GM12878 (cell line): Measurements from ENCODE around the gene CAB39. TPM values are rescaled to one million over a fixed set of nuclear protein-coding genes. Genes with fewer than 3 reads are reported as not detected.
A peak's percentile ranks its signal among the peaks of the same experiment; 100 is the strongest.

ENCODE experiments used
- ATF2 ChIP-seq: IDR thresholded peaks from 2 replicates; pipeline ENCODE4 v1.6.1; 2012; ENCODE audit warnings: low read length, inconsistent platforms
- BCL3 ChIP-seq: IDR thresholded peaks from 2 replicates; pipeline ENCODE4 v1.6.1; 2011; ENCODE audit warnings: borderline replicate concordance, low read depth, mild to moderate bottlenecking, moderate library complexity, low read length; ENCODE audit not compliant: insufficient read depth, poor library complexity, severe bottlenecking
- BMI1 ChIP-seq: fragments of 450-650 bp; IDR thresholded peaks from 2 replicates; pipeline ENCODE4 v1.6.1; 2016; ENCODE audit warnings: mild to moderate bottlenecking, moderate library complexity, borderline replicate concordance
- CBX5 ChIP-seq: sonication (generic); IDR thresholded peaks from 2 replicates; pipeline ENCODE4 v1.6.1; 2016; ENCODE audit warnings: low read depth, moderate library complexity, mild to moderate bottlenecking, inconsistent platforms
- E2F8 ChIP-seq: fragments of 450-650 bp; IDR thresholded peaks from 2 replicates; pipeline ENCODE4 v1.6.1; 2018; ENCODE audit warnings: mild to moderate bottlenecking, low read depth, moderate library complexity; ENCODE audit not compliant: partially characterized antibody
- EZH2 ChIP-seq: IDR thresholded peaks from 2 replicates; pipeline ENCODE4 v1.6.1; 2012; ENCODE audit warnings: low read depth, mild to moderate bottlenecking, control low read depth, inconsistent platforms, low read length, borderline replicate concordance; ENCODE audit not compliant: control insufficient read depth
- HDAC2 ChIP-seq: fragments of 200-600 bp; sonication (generic); IDR thresholded peaks from 2 replicates; pipeline ENCODE4 v1.6.1; 2017
- NFIC ChIP-seq: IDR thresholded peaks from 2 replicates; pipeline ENCODE4 v1.6.1; 2012; ENCODE audit warnings: low read depth, mild to moderate bottlenecking, inconsistent platforms, low read length, moderate library complexity
- RB1 ChIP-seq: fragments of 450-650 bp; formaldehyde crosslinking; IDR thresholded peaks from 2 replicates; pipeline ENCODE4 v1.6.1; 2017; ENCODE audit warnings: mild to moderate bottlenecking, borderline replicate concordance
- SMC3 ChIP-seq: IDR thresholded peaks from 2 replicates; pipeline ENCODE4 v1.6.1; 2011; ENCODE audit warnings: low read length, improper control_type of control experiment, borderline replicate concordance
- polyA plus RNA-seq, 11 experiments: library from polyadenylated mRNA; depleted of rRNA in 4 of 11; unstranded in 6 of 11; stranded (reverse) in 5 of 11; fragments of >200 nt; fragmentation: Nextera tagmentation in 4 of 11; fragmentation: Illumina TruSeq in 1 of 11; extraction: Ambion mirVana in 4 of 11; extraction: Trizol in 1 of 11; gene quantifications; 1 replicate in 1 of 11; 2 replicates in 10 of 11; pipeline versions ENCODE4 v1.2.1 to v1.2.3, GENCODE V29; 2011 to 2016; ENCODE audit warnings: inconsistent platforms in 2 of 11, missing spikeins in 2 of 11, low read depth in 1 of 11
- total RNA-seq, 4 experiments: library from RNA; depleted of rRNA in 3 of 4; stranded (reverse); fragments of >200 nt in 3 of 4; fragmentation: Illumina TruSeq in 1 of 4; extraction: Trizol in 1 of 4; gene quantifications; 2 replicates each; pipeline versions ENCODE4 v1.2.1 to v1.2.3, GENCODE V29; 2013 to 2021
- TF ChIP-seq, protein P1 (sequence below): fragments of 450-650 bp; IDR thresholded peaks from 2 replicates; pipeline ENCODE4 v1.6.1; 2017; ENCODE audit warnings: mild to moderate bottlenecking, low read depth, inconsistent platforms; ENCODE audit not compliant: poor library complexity, severe bottlenecking
- TF ChIP-seq, protein P2 (sequence below): IDR thresholded peaks from 2 replicates; pipeline ENCODE4 v1.6.1; 2012; ENCODE audit warnings: mild to moderate bottlenecking, low read depth, low read length
- TF ChIP-seq, protein P3 (sequence below): IDR thresholded peaks from 2 replicates; pipeline ENCODE4 v1.6.1; 2011; ENCODE audit warnings: borderline replicate concordance, low read depth, mild to moderate bottlenecking, moderate library complexity, mixed read lengths, low read length; ENCODE audit not compliant: insufficient read depth; ENCODE audit errors: extremely low read length
- TF ChIP-seq, protein P4 (sequence below): IDR thresholded peaks from 2 replicates; pipeline ENCODE4 v1.6.1; 2011; ENCODE audit warnings: low read depth, low read length, improper control_type of control experiment, borderline replicate concordance

The CAB39 gene
- total and polyA plus RNA-seq, 10 of the 15 experiments (the other 5 are each of a cell fraction or from before 2014, with no cell fraction given), result 13.3 to 129 (median 62.9) TPM

DNA sequence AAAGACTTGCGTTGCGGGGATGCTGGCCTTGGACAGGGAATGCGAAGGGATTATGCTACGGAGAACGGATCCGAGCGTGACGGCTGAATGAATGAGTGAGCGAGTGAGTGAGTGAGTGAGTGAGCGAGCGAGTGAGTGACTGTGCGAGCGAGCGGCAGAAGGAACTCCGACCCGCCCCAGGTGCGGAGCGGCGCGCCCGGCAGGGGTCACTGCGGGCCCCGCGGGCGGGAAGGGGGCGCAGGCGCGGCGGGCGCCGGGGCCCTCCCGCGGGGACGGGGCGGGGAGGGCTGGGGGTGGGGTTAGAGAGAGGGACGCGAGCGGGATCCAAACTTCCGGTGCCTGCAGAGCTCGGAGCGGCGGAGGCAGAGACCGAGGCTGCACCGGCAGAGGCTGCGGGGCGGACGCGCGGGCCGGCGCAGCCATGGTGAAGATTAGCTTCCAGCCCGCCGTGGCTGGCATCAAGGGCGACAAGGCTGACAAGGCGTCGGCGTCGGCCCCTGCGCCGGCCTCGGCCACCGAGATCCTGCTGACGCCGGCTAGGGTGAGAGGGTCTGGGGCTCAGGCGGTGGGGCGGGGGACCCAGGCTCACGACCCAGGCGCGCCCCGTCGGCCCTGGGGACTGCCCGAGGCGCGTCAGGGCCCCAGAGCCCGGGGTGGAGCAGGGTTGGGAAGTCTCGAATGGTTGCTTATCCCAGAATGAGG lies 152.1 kb downstream of the CAB39 start, which contains the start of gene ITM2C (continued):
- TF ChIP-seq, protein P1, sequence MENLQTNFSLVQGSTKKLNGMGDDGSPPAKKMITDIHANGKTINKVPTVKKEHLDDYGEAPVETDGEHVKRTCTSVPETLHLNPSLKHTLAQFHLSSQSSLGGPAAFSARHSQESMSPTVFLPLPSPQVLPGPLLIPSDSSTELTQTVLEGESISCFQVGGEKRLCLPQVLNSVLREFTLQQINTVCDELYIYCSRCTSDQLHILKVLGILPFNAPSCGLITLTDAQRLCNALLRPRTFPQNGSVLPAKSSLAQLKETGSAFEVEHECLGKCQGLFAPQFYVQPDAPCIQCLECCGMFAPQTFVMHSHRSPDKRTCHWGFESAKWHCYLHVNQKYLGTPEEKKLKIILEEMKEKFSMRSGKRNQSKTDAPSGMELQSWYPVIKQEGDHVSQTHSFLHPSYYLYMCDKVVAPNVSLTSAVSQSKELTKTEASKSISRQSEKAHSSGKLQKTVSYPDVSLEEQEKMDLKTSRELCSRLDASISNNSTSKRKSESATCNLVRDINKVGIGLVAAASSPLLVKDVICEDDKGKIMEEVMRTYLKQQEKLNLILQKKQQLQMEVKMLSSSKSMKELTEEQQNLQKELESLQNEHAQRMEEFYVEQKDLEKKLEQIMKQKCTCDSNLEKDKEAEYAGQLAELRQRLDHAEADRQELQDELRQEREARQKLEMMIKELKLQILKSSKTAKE, result no peak
- TF ChIP-seq BMI1 (no peak), SMC3 (no peak; the same call in 1 of the 2 replicates), RB1 (peak; percentile 37; the same call in 1 of the 2 replicates), EZH2 (no peak), HDAC2 (no peak), NFIC (no peak), BCL3 (no peak), ATF2 (no peak), CBX5 (0 out of 2 replicates have a peak, but pooled peaks have one; percentile 31), E2F8 (no peak)
- TF ChIP-seq, protein P2, sequence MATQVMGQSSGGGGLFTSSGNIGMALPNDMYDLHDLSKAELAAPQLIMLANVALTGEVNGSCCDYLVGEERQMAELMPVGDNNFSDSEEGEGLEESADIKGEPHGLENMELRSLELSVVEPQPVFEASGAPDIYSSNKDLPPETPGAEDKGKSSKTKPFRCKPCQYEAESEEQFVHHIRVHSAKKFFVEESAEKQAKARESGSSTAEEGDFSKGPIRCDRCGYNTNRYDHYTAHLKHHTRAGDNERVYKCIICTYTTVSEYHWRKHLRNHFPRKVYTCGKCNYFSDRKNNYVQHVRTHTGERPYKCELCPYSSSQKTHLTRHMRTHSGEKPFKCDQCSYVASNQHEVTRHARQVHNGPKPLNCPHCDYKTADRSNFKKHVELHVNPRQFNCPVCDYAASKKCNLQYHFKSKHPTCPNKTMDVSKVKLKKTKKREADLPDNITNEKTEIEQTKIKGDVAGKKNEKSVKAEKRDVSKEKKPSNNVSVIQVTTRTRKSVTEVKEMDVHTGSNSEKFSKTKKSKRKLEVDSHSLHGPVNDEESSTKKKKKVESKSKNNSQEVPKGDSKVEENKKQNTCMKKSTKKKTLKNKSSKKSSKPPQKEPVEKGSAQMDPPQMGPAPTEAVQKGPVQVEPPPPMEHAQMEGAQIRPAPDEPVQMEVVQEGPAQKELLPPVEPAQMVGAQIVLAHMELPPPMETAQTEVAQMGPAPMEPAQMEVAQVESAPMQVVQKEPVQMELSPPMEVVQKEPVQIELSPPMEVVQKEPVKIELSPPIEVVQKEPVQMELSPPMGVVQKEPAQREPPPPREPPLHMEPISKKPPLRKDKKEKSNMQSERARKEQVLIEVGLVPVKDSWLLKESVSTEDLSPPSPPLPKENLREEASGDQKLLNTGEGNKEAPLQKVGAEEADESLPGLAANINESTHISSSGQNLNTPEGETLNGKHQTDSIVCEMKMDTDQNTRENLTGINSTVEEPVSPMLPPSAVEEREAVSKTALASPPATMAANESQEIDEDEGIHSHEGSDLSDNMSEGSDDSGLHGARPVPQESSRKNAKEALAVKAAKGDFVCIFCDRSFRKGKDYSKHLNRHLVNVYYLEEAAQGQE, result no peak
- TF ChIP-seq, protein P3, sequence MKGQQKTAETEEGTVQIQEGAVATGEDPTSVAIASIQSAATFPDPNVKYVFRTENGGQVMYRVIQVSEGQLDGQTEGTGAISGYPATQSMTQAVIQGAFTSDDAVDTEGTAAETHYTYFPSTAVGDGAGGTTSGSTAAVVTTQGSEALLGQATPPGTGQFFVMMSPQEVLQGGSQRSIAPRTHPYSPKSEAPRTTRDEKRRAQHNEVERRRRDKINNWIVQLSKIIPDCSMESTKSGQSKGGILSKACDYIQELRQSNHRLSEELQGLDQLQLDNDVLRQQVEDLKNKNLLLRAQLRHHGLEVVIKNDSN, result no peak
- TF ChIP-seq, protein P4, sequence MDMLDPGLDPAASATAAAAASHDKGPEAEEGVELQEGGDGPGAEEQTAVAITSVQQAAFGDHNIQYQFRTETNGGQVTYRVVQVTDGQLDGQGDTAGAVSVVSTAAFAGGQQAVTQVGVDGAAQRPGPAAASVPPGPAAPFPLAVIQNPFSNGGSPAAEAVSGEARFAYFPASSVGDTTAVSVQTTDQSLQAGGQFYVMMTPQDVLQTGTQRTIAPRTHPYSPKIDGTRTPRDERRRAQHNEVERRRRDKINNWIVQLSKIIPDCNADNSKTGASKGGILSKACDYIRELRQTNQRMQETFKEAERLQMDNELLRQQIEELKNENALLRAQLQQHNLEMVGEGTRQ, result no peak
